ENCODE data around the gene CARF. TPM values are rescaled to one million over a fixed set of nuclear protein-coding genes. Genes with fewer than 3 reads are reported as not detected.

Gene CARF
- total RNA-seq, 4 donors from 2014 or later = 14.4 to 32.6 (median 19.7) TPM

DNA sequence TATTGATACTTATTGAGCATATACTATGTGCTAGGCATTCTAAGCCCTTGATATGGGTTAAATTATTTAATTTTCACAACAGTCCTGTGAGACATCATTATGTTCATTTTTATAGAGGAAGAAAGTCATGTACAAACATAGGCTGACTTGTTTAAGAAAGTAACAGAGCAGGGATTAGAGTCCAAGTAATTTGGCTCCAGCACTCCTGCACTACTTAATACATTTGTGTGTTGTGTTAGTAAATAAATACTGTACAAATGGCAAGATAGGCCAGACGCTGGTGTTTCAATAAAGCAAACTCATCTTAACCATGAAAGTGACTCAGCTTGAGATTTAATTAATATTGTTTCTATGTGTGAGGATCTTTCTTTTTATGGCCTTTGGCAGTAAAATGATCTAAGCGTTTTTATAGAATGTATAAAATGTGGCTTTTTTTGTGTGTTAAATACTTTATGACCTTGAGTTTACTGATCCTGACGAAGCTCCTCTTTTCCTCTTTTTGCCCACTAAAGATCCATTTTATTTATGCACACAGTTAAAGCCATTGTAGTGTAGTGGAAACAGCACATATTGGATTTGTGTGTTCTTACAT, 123.9 kb downstream of the CARF start:
- no peak for TF ChIP-seq EP300 (IDR thresholded peaks at IDR 0.05)
- TF ChIP-seq, protein P1, sequence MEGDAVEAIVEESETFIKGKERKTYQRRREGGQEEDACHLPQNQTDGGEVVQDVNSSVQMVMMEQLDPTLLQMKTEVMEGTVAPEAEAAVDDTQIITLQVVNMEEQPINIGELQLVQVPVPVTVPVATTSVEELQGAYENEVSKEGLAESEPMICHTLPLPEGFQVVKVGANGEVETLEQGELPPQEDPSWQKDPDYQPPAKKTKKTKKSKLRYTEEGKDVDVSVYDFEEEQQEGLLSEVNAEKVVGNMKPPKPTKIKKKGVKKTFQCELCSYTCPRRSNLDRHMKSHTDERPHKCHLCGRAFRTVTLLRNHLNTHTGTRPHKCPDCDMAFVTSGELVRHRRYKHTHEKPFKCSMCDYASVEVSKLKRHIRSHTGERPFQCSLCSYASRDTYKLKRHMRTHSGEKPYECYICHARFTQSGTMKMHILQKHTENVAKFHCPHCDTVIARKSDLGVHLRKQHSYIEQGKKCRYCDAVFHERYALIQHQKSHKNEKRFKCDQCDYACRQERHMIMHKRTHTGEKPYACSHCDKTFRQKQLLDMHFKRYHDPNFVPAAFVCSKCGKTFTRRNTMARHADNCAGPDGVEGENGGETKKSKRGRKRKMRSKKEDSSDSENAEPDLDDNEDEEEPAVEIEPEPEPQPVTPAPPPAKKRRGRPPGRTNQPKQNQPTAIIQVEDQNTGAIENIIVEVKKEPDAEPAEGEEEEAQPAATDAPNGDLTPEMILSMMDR (IDR thresholded peaks at IDR 0.05) = no peak
- Histone ChIP-seq H3K4me1 (peaks cover 0 to 36% (median 6%) of the 10 kb centered on the region in 4 donors), H3K4me3 (no peak overlapping the region), H3K36me3 (peaks cover 0 to 7% (median 0%) of the 10 kb centered on the region in 3 donors), H3K27ac (no peak overlapping the region), H3K9me3 (no peaks in the 10 kb centered on the region), H3K27me3 (no peaks in the 10 kb centered on the region)
- no peak for DNase-seq (ENCODE audit: low spot score in 2 of 2)
- 36 to 37% methylated on average over 3 of the region's 3 CpGs for WGBS, 2 donors

Small RNA genes within 50 kb of the gene (small RNA-seq; reads per million reads assigned to genes)
- gene AC010900.2 = not detected

Other genes starting within 250 kb of the CARF start
- 10 to 100 TPM; 12.3 to 70.2 (median 32.7) TPM for gene ICA1L, start 40.5 kb upstream of the CARF start, total RNA-seq
- gene WDR12, start 602 bp upstream of the CARF start, total RNA-seq = 10 to 100 TPM in 3 of 4 donors, 1 to 10 TPM in 1; 9.8 to 18.3 (median 12.4) TPM
- gene NBEAL1, start 102.6 kb downstream of the CARF start, total RNA-seq = 10 to 100 TPM; 33.3 to 51.6 (median 48.4) TPM